AG09309 (cell line): ENCODE data around the gene EXOC6B.
"Not testable (repeated sequence)": the region's sequence is repeated elsewhere in the genome, so short reads cannot be mapped to it uniquely, and the experiment has no call there.

Experiments used
- DNase-seq: peaks from one replicate; pipeline ENCODE4 v3.0.0-alpha.2; 2010; ENCODE audit warnings: low read depth
- H3K4me3 ChIP-seq: 2 replicates; pipeline ENCODE4 v1.5.1; 2011; ENCODE audit warnings: mild to moderate bottlenecking, low read depth, low read length, moderate library complexity; ENCODE audit not compliant: control insufficient read depth
- CTCF ChIP-seq: IDR thresholded peaks from 2 replicates; pipeline ENCODE4 v1.5.1; 2011; ENCODE audit warnings: mild to moderate bottlenecking, low read depth, low read length, inconsistent platforms; ENCODE audit not compliant: insufficient read depth, control insufficient read depth; ENCODE audit errors: missing control alignments

The EXOC6B gene

GRCh38 chr2:72572501-72572900 lies 253.3 kb downstream of the EXOC6B start:
- no peak overlapping the region for H3K4me3 ChIP-seq
- DNase-seq, result no peak
- TF ChIP-seq CTCF, result no peak

GRCh38 chr2:72570413-72570812 lies 255.4 kb downstream of the EXOC6B start:
- TF ChIP-seq CTCF, result no peak
- DNase-seq, result no peak
- H3K4me3 ChIP-seq, result no peak overlapping the region

GRCh38 chr2:72562451-72563153 lies 263.2 kb downstream of the EXOC6B start:
- no peak overlapping the region for H3K4me3 ChIP-seq
- no peak for DNase-seq
- no peak for TF ChIP-seq CTCF

- H3K4me3 ChIP-seq, result no peak overlapping the region
- no peak for TF ChIP-seq CTCF
- DNase-seq, result peak; percentile 21
Measured at GRCh38 chr2:72561621-72562318, 264.1 kb downstream of the EXOC6B start.

GRCh38 chr2:72555943-72556342 lies 269.9 kb downstream of the EXOC6B start:
- no peak overlapping the region for H3K4me3 ChIP-seq
- no peak for TF ChIP-seq CTCF
- DNase-seq, result no peak

GRCh38 chr2:72555363-72555762 lies 270.5 kb downstream of the EXOC6B start:
- not testable (repeated sequence) for H3K4me3 ChIP-seq, DNase-seq

- not testable (repeated sequence) for DNase-seq, H3K4me3 ChIP-seq
Measured at GRCh38 chr2:72554910-72555309, 270.9 kb downstream of the EXOC6B start.
